Measurements from ENCODE around the gene ROBO1. TPM values are rescaled to one million over a fixed set of nuclear protein-coding genes. Genes with fewer than 3 reads are reported as not detected.

The ROBO1 gene
- total and polyA plus RNA-seq, 2 of the 8 experiments (the other 6 are each of a cell fraction or from before 2014, with no cell fraction given): 51.4 to 91.0 TPM

DNA sequence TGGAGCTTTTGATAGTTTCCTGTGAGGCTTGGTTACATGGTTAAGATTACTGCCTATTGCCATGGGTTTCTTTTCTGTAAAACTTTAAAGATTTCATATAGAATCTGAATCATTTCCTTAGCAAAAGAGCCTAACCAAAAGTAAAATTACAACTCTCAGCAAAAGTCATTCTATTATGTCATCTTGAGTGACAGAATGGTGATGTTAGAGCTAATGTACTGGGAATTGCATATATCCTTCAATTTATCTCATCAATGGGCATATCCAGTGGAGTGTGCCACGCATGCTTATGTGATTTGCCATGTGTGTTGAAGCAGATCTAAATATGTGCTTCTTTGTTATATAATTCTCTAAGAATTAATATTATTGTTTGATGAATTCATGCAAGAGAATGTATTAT is 212.1 kb downstream of the ROBO1 start:
- H3K23me2 ChIP-seq (ENCODE audit: low read depth, low read length): no peaks in the 10 kb centered on the region
- no peaks in the 10 kb centered on the region for H3K36me3 ChIP-seq (ENCODE audit: control insufficient read depth in 2 of 4, insufficient read depth in 4 of 4, low read length in 3 of 4)
- no peak overlapping the region for H2AK5ac ChIP-seq (ENCODE audit: low read depth, low read length)
- FAIRE-seq: no peak
- H3K56ac ChIP-seq (replicated peaks; ENCODE audit: insufficient read length, low read depth, low read length): no peak overlapping the region
- no peak for DNase-seq (ENCODE audit: low read depth in 1 of 2, low spot score in 2 of 2)
- H2BK120ac ChIP-seq (replicated peaks; ENCODE audit: low read depth, low read length): no peak overlapping the region
- no peak overlapping the region for H4K5ac ChIP-seq (ENCODE audit: insufficient read length, low read depth, low read length)
- ChIA-PET POLR2A (ENCODE audit: partially characterized antibody) (no interaction called here), CTCF (ENCODE audit: partially characterized antibody) (no interaction called here)
- H3K4me1 ChIP-seq (replicated peaks in 1 of 4; ENCODE audit: control insufficient read depth in 3 of 4, insufficient read depth in 4 of 4, low read length in 3 of 4): no peaks in the 10 kb centered on the region
- H3K23ac ChIP-seq (ENCODE audit: insufficient read length): no peak overlapping the region
- H3K4me2 ChIP-seq (ENCODE audit: insufficient read depth in 1 of 2, low read depth in 2 of 2, low read length in 2 of 2): no peak overlapping the region
- H3K9ac ChIP-seq (replicated peaks in 1 of 4; ENCODE audit: extremely low read depth in 1 of 4, low read depth in 3 of 4, low read length in 3 of 4): no peak overlapping the region
- H2BK15ac ChIP-seq (ENCODE audit: low read length): no peak overlapping the region
- WGBS, 2 experiments (ENCODE audit: extremely low coverage in 1 of 2, insufficient coverage in 1 of 2, insufficient read length in 1 of 2, insufficient replicate concordance in 2 of 2, low coverage in 1 of 2, low lambda C conversion rate in 2 of 2, missing lambda C conversion rate in 1 of 2): 97% methylated on average over 1 of the region's 1 CpG; no CpG with 5 or more reads in 1 of the 2 experiments
- no peak overlapping the region for H2AFZ ChIP-seq (ENCODE audit: low read length)
- H3K14ac ChIP-seq (ENCODE audit: insufficient read length): no peak overlapping the region
- no peaks in the 10 kb centered on the region for H3K27me3 ChIP-seq (replicated peaks in 1 of 4; ENCODE audit: control insufficient read depth in 3 of 4, extremely low read depth in 1 of 4, insufficient read depth in 3 of 4, low read length in 3 of 4)
- H4K20me1 ChIP-seq (replicated peaks in 1 of 2; ENCODE audit: control insufficient read depth in 1 of 2, insufficient read depth in 2 of 2, low read length in 2 of 2): no peaks in the 10 kb centered on the region
- no peak overlapping the region for H4K91ac ChIP-seq (replicated peaks; ENCODE audit: insufficient read length, low read length)
- H4K8ac ChIP-seq (ENCODE audit: extremely low read depth, insufficient read depth, low read length): no peak overlapping the region
- no peaks in the 10 kb centered on the region for H3K79me2 ChIP-seq (ENCODE audit: control insufficient read depth in 1 of 2, insufficient read depth in 2 of 2, low read length in 2 of 2)
- no peak overlapping the region for H2BK12ac ChIP-seq (ENCODE audit: low read depth, low read length)
- no peak overlapping the region for H3K4ac ChIP-seq (replicated peaks; ENCODE audit: insufficient read length, low read depth, low read length)
- no peak overlapping the region for H3K4me3 ChIP-seq (ENCODE audit: extremely low read depth in 1 of 4, insufficient read depth in 2 of 4, low read depth in 3 of 4, low read length in 4 of 4)
- no peak overlapping the region for H3K27ac ChIP-seq (ENCODE audit: low read depth, low read length)
- no peaks in the 10 kb centered on the region for H3K79me1 ChIP-seq (ENCODE audit: low read depth, low read length)
- H2BK5ac ChIP-seq (ENCODE audit: low read depth, low read length): no peak overlapping the region
- no peak overlapping the region for H3K18ac ChIP-seq (ENCODE audit: extremely low read depth, low read length)
- no peaks in the 10 kb centered on the region for H3K9me3 ChIP-seq (ENCODE audit: insufficient read depth in 2 of 2, low read depth in 1 of 2, low read length in 1 of 2)
- H2BK20ac ChIP-seq (ENCODE audit: low read length): no peak overlapping the region
- TF ChIP-seq, protein P1, sequence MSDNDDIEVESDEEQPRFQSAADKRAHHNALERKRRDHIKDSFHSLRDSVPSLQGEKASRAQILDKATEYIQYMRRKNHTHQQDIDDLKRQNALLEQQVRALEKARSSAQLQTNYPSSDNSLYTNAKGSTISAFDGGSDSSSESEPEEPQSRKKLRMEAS (IDR thresholded peaks at IDR 0.05): no peak
- TF ChIP-seq CBX8 (IDR thresholded peaks at IDR 0.05; ENCODE audit: borderline replicate concordance, low read depth, low read length): no peak
